Right lobe of liver (tissue), 4 donors: ENCODE data around the gene PRMT3.

ENCODE experiments used
- CTCF ChIP-seq, 4 donors: fragments of 200-600 bp in 3 of 4; fragments of 450-650 bp in 1 of 4; IDR thresholded peaks; one replicate each; pipeline versions ENCODE4 v1.5.1 to v1.8.0; 2016 to 2022; ENCODE audit warnings: antibody characterized with exemption in 4 of 4, mild to moderate bottlenecking in 2 of 4
- POLR2A ChIP-seq: fragments of 450-650 bp; IDR thresholded peaks from one replicate; pipeline ENCODE4 v1.6.1; 2017; ENCODE audit warnings: antibody characterized with exemption, mild to moderate bottlenecking
- donor health status: DM: no; HTN: no; CAD: no.
- donor health status: DM: no; HTN: no; CAD: no.
- donor health status: DM: no; HTN: yes; CAD: no.

GRCh38 chr11:20374741-20375300 is 12.7 kb upstream of the PRMT3 start:
- TF ChIP-seq CTCF (IDR thresholded peaks at IDR 0.05): no peak
- no peak for TF ChIP-seq POLR2A
